IPS DF 6.9 (cell line): ENCODE results near the gene RBM47.
"Not testable (repeated sequence)": the region's sequence is repeated elsewhere in the genome, so short reads cannot be mapped to it uniquely, and the experiment has no call there.

Experiments
- DNase-seq: peaks from one replicate; pipeline ENCODE4 v3.0.0-alpha.2; 2013; ENCODE audit warnings: low read depth, low spot score
- H3K27ac ChIP-seq: one replicate; pipeline ENCODE4 v1.5.1; 2013; ENCODE audit warnings: low read length, control low read depth
- H3K27me3 ChIP-seq: 2 replicates; pipeline ENCODE4 v1.6.1; 2013; ENCODE audit warnings: mild to moderate bottlenecking, low read length; ENCODE audit not compliant: control insufficient read depth, insufficient read depth
- H3K36me3 ChIP-seq: 2 replicates; pipeline ENCODE4 v1.6.1; 2013; ENCODE audit warnings: low read length; ENCODE audit not compliant: control insufficient read depth, insufficient read depth
- H3K4me1 ChIP-seq: 2 replicates; pipeline ENCODE4 v1.6.1; 2013; ENCODE audit warnings: low read length; ENCODE audit not compliant: control insufficient read depth, insufficient read depth
- H3K4me3 ChIP-seq: 2 replicates; pipeline ENCODE4 v1.5.1; 2013; ENCODE audit warnings: mild to moderate bottlenecking, low read length
- H3K9me3 ChIP-seq: 2 replicates; pipeline ENCODE4 v1.6.1; 2013; ENCODE audit warnings: low read length, inconsistent platforms; ENCODE audit not compliant: control insufficient read depth, insufficient read depth
- WGBS: extraction: QIAGEN DNeasy Blood & Tissue Kit; methylation state at CpG from one replicate; pipeline ENCODE4 v1.1.7; 2013; ENCODE audit warnings: mixed read lengths, missing lambda C conversion rate; ENCODE audit not compliant: insufficient read length, insufficient coverage; 5-methylcytosine and 5-hydroxymethylcytosine counted together

RBM47 gene

DNA sequence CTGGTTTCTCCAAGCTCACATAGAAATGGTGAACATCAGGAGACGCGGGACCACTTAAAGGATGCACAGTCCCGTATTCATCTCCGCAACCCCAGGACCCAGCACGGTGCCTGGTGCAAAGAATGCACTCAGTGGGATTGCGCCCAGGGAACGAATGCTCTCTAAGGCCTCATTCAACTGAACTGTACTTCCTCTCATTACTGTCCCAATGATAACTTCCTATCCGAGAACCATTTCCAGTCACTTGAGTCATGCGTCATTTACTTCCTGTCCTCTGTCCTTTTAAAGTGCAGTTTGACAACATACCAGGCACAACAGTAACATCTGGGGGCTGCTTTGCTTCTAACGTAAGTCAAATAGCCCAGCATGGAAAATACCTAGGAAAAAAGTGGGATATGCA is 75.7 kb downstream of the RBM47 start:
- Histone ChIP-seq H3K27me3 (no peaks in the 10 kb centered on the region), H3K4me1 (0 out of 2 replicates have a peak, but pooled peaks cover 1% of the 10 kb centered on the region), H3K9me3 (no peaks in the 10 kb centered on the region), H3K27ac (no peak overlapping the region), H3K36me3 (no peaks in the 10 kb centered on the region), H3K4me3 (no peak overlapping the region)
- no CpG with 5 or more reads among the region's 10 CpGs for WGBS
- no peak for DNase-seq

DNA sequence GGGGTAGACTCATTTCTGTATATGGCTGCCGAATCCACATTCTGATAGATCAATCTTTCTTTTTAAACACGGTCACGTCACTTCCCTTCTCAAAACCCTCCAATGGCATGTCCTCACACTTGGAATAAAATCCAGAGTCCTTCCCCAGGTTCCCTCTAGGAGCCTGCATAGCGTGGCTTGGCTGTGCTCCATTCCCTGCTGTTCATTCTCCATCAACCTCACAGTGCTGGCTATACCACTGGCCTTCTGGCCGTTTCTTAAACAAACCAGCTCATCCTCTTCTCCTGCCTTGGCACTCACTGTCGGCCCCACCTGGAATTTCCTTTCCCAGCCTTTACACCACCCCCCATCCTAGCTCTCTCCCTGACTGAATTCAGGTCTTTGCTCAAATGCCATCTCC is 77.1 kb downstream of the RBM47 start:
- H3K9me3 ChIP-seq, result no peaks in the 10 kb centered on the region
- no peak overlapping the region for H3K4me3 ChIP-seq
- no peak for DNase-seq
- WGBS, result no CpG with 5 or more reads among the region's 6 CpGs
- H3K4me1 ChIP-seq, result 0 out of 2 replicates have a peak, but pooled peaks cover 1% of the 10 kb centered on the region
- H3K27ac ChIP-seq, result no peak overlapping the region
- no peaks in the 10 kb centered on the region for H3K27me3 ChIP-seq
- H3K36me3 ChIP-seq, result peaks cover 3% of the 10 kb centered on the region; the same call in 1 of the 2 replicates

DNA sequence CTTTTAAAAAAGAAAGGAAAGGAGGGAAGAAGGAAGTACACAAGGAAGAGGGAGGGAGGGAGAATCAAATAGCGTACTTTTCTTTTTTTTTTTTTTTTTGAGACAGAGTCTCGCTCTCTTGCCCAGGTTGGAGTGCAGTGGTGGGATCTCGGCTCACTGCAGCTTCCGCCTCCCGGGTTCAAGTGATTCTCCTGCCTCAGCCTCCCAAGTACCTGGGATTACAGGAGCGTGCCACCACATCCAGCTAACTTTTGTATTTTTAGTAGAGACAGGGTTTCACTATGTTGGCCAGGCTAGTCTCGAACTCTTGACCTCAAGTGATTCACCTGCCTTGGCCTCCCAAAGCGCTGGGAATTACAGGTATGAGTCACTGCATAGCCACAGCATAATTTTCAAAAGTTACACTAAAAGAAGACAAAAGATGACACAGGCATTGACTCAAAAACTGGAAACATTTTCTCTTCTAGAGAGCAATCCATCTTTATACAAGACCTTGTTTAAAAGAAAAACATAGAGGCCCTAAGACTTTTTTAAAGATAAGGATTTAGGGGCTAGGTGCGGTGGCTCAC is 78.0 kb downstream of the RBM47 start:
- H3K27me3 ChIP-seq, H3K36me3 ChIP-seq, H3K9me3 ChIP-seq, DNase-seq, H3K27ac ChIP-seq, H3K4me1 ChIP-seq, H3K4me3 ChIP-seq: not testable (repeated sequence)
- WGBS, result no CpG with 5 or more reads among the region's 9 CpGs

DNA sequence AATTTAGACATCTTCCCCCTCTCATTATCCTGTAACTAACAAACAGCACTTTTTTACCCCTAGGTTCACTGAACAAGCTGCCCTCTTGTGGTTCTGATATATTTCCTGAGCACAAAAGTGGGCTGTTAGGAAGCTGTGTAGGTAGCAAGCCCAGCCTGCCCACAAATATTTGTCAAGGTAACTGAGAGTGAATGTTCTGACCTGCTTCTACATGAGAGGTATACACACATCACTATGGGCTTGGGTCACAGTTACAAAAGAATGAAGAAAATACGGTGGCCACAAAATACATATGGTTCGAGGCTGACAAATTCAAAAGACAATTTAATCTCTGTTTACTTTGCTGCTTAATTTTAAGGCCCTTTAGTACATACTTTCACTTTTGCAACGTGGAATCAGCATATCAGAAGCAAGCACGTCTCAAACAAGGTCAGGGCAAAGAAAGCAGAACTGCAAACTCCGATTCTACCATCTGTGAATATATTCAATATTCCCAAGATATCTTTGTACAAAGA is 78.7 kb downstream of the RBM47 start:
- Histone ChIP-seq H3K4me3 (no peak overlapping the region), H3K9me3 (no peaks in the 10 kb centered on the region), H3K27me3 (no peaks in the 10 kb centered on the region), H3K4me1 (0 out of 2 replicates have a peak, but pooled peaks cover 1% of the 10 kb centered on the region), H3K27ac (no peak overlapping the region), H3K36me3 (peaks cover 3% of the 10 kb centered on the region; the same call in 1 of the 2 replicates)
- no CpG with 5 or more reads among the region's 5 CpGs for WGBS
- no peak for DNase-seq

DNA sequence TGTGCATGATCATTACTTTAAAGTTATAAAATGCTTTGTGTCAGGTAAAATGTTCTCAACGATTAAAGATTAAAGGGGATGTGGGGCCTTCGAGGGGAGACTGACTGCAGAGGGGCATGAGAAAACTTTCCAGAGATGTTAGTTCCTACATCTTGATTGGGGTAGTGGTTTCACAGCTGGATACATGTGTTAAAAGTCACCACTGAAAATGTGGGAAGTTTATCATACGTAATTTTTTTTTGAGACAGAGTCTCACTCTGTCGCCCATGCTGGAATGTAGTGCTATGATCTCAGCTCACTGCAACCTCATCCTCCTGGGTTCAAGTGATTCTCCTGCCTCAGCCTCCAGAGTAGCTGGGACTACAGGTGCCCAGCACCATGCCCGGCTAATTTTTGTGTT is 79.5 kb downstream of the RBM47 start:
- H3K4me1 ChIP-seq, result 0 out of 2 replicates have a peak, but pooled peaks cover 1% of the 10 kb centered on the region
- H3K4me3 ChIP-seq, result no peak overlapping the region
- H3K27ac ChIP-seq, result no peak overlapping the region
- DNase-seq, result no peak
- peaks cover 3% of the 10 kb centered on the region; the same call in 1 of the 2 replicates for H3K36me3 ChIP-seq
- H3K27me3 ChIP-seq, result no peaks in the 10 kb centered on the region
- no peaks in the 10 kb centered on the region for H3K9me3 ChIP-seq
- no CpG with 5 or more reads among the region's 5 CpGs for WGBS

DNA sequence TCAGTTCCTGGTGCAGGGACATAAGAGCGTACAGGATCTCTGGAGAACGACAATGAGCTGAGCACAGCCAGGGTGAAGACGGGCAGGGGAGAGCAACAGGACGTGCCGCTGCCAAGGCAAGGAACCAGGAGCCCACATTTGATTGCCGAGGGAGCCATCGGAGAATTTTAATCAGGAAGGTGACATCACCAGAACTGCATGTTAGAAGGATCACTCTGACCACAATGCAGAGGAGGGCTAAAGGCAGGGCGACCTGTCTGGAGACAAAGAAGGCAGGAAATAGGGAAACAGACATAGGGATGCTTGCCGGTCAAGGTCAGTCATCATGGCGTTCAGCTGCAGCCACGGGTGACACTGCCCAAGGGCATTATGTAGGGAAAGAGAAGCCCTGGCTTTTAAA is 81.4 kb downstream of the RBM47 start:
- Histone ChIP-seq H3K4me1 (peaks cover 1% of the 10 kb centered on the region; the same call in 1 of the 2 replicates), H3K9me3 (no peaks in the 10 kb centered on the region), H3K27me3 (no peaks in the 10 kb centered on the region), H3K36me3 (peaks cover 3% of the 10 kb centered on the region; the same call in 1 of the 2 replicates), H3K4me3 (no peak overlapping the region), H3K27ac (no peak overlapping the region)
- no CpG with 5 or more reads among the region's 11 CpGs for WGBS
- DNase-seq, result no peak

DNA sequence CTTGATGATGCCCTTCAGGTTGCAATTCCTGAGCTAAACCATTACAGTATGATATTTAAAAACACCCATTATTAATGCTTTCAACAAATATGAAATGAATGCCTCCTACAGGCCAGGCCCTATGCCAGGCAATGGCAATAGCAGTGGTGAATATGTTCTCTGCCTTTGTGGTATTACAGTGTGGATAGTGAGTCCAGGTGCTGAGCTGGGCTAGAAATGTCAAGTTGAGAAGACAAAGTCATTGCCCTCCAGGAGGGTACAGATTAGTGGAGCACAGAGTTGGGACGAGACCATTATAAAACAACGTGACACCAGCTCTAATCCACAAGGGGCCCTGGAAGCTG is 81.9 kb downstream of the RBM47 start:
- H3K36me3 ChIP-seq, result peaks cover 3% of the 10 kb centered on the region; the same call in 1 of the 2 replicates
- no peak overlapping the region for H3K27ac ChIP-seq
- no peak overlapping the region for H3K4me3 ChIP-seq
- H3K4me1 ChIP-seq, result peaks cover 1% of the 10 kb centered on the region; the same call in 1 of the 2 replicates
- no peaks in the 10 kb centered on the region for H3K27me3 ChIP-seq
- WGBS, result no CpG with 5 or more reads among the region's 2 CpGs
- no peak for DNase-seq
- no peaks in the 10 kb centered on the region for H3K9me3 ChIP-seq

DNA sequence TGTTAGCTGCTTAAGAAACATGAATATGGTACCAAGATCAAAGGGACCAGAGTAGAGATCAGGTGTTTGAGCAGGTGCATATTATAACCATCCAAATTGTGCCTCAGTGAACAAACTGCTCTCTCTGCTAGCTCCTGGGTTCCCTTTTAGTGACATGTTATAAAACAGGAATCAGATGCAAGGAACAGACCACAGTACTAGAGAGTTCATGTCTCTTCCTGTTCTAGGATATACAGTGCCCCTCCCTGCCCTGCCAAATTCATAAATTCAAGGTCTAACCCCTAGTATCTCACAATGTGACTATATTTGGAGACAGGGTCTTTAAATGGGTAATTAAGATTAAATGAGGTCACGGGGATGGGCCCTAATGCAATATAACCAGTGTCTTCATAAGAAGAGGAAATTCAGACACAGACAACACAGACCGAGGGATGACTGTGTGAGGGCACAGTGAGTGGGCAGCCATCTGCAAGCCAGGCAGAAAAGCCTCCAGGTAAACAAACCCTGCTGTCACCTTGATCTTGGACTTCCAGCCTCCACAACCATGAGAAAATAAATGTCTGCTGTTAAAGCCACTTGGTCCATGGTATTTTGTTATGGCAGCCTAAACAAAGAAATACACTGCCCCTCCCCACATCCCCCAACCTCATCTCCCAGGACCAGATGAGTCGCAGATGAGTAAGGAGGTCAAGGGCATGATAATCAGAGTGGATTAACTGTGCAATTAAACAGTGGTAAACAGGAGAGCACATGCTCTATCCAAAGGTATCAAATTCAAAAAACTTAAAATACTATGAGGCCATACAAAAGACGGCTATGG is 82.5 kb downstream of the RBM47 start:
- H3K36me3 ChIP-seq, result peaks cover 3% of the 10 kb centered on the region; the same call in 1 of the 2 replicates
- H3K4me3 ChIP-seq, result no peak overlapping the region
- H3K9me3 ChIP-seq, result no peaks in the 10 kb centered on the region
- H3K27me3 ChIP-seq, result no peaks in the 10 kb centered on the region
- no peak overlapping the region for H3K27ac ChIP-seq
- H3K4me1 ChIP-seq, result peaks cover 1% of the 10 kb centered on the region; the same call in 1 of the 2 replicates
- DNase-seq, result no peak
- WGBS, result no CpG with 5 or more reads among the region's 4 CpGs

DNA sequence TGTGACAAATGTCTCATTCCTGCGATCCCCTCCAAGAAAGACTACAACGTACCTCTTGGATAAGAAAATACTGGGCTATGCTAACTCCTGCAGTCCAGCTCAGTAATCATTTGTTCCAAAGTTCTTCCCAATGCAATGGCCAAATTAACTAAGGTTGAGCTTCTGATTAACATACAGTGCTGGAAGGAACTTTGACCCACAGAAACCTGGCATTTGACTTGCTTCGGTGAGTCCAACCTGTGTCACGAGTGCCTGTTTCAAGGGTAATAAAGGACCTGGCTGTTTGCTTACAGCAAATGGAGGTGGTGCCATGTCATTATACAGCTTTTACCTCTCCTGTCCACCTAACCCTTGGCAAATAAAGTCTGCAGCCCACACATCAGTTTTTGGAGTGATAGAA is 83.2 kb downstream of the RBM47 start:
- Histone ChIP-seq H3K27me3 (no peaks in the 10 kb centered on the region), H3K36me3 (peaks cover 3% of the 10 kb centered on the region; the same call in 1 of the 2 replicates), H3K27ac (no peak overlapping the region), H3K4me3 (no peak overlapping the region), H3K9me3 (no peaks in the 10 kb centered on the region), H3K4me1 (peaks cover 1% of the 10 kb centered on the region; the same call in 1 of the 2 replicates)
- DNase-seq, result no peak
- WGBS, result no CpG with 5 or more reads among the region's 4 CpGs

DNA sequence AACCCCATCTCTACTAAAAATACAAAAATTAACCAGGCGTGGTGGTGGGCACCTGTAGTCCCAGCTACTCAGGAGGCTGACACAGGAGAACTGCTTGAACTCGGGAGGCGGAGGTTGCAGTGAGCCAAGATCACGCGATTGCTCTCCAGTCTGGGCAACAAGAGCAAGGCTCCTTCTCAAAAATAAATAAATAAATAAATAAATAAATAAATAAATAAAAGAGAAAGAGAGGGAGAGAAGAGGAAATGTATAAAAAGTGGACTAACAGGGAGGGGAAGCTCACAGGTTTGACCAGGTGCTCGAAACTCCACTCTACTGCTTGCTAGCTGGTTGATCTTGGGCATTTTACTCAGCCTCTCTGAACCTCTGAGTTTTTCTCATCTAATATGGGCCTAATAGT is 84.2 kb downstream of the RBM47 start:
- not testable (repeated sequence) for H3K27ac ChIP-seq, H3K36me3 ChIP-seq, H3K4me1 ChIP-seq, H3K9me3 ChIP-seq, H3K4me3 ChIP-seq, H3K27me3 ChIP-seq, DNase-seq
- no CpG with 5 or more reads among the region's 6 CpGs for WGBS
